ENCODE data around the gene ALAS1.

ALAS1 gene

GRCh38 chr3:52198643-52199608 lies 966 bp downstream of the ALAS1 start:
- in situ Hi-C loops (cut with MboI; ENCODE audit: low sequenced_read_pairs) = no loop called here

GRCh38 chr3:52200981-52201679 lies 3.2 kb downstream of the ALAS1 start:
- in situ Hi-C loops (cut with MboI; ENCODE audit: low sequenced_read_pairs) = no loop called here

- in situ Hi-C loops (cut with MboI; ENCODE audit: low sequenced_read_pairs) = no loop called here
Observed at GRCh38 chr3:52202384-52203077, 4.6 kb downstream of the ALAS1 start.

GRCh38 chr3:52203701-52204100 lies 5.7 kb downstream of the ALAS1 start:
- in situ Hi-C loops (cut with MboI; ENCODE audit: low sequenced_read_pairs) = no loop called here

GRCh38 chr3:52204337-52205073 lies 6.5 kb downstream of the ALAS1 start:
- in situ Hi-C loops (cut with MboI; ENCODE audit: low sequenced_read_pairs) = no loop called here

- in situ Hi-C loops (cut with MboI; ENCODE audit: low sequenced_read_pairs) = no loop called here
Observed at GRCh38 chr3:52205727-52206372, 7.9 kb downstream of the ALAS1 start.

GRCh38 chr3:52208556-52208955 lies 10.6 kb downstream of the ALAS1 start:
- in situ Hi-C loops (cut with MboI; ENCODE audit: low sequenced_read_pairs) = no loop called here

- in situ Hi-C loops (cut with MboI; ENCODE audit: low sequenced_read_pairs) = no loop called here
Observed at GRCh38 chr3:52210037-52210436, 12.1 kb downstream of the ALAS1 start.

GRCh38 chr3:52210550-52211046 lies 12.6 kb downstream of the ALAS1 start:
- in situ Hi-C loops (cut with MboI; ENCODE audit: low sequenced_read_pairs) = no loop called here

GRCh38 chr3:52211268-52211891 lies 13.4 kb downstream of the ALAS1 start:
- in situ Hi-C loops (cut with MboI; ENCODE audit: low sequenced_read_pairs) = no loop called here

GRCh38 chr3:52213005-52213404 lies 15.0 kb downstream of the ALAS1 start:
- in situ Hi-C loops (cut with MboI; ENCODE audit: low sequenced_read_pairs) = no loop called here

GRCh38 chr3:52213901-52214300 lies 15.9 kb downstream of the ALAS1 start:
- in situ Hi-C loops (cut with MboI; ENCODE audit: low sequenced_read_pairs) = no loop called here

GRCh38 chr3:52215351-52215750 lies 17.4 kb downstream of the ALAS1 start:
- in situ Hi-C loops (cut with MboI; ENCODE audit: low sequenced_read_pairs) = no loop called here

GRCh38 chr3:52216585-52217408 lies 18.8 kb downstream of the ALAS1 start:
- in situ Hi-C loops (cut with MboI; ENCODE audit: low sequenced_read_pairs) = no loop called here

- in situ Hi-C loops (cut with MboI; ENCODE audit: low sequenced_read_pairs) = no loop called here
Observed at GRCh38 chr3:52217409-52217805, 19.4 kb downstream of the ALAS1 start.

- in situ Hi-C loops (cut with MboI; ENCODE audit: low sequenced_read_pairs) = no loop called here
Observed at GRCh38 chr3:52218026-52218425, 20.1 kb downstream of the ALAS1 start.

GRCh38 chr3:52218454-52218853 lies 20.5 kb downstream of the ALAS1 start:
- in situ Hi-C loops (cut with MboI; ENCODE audit: low sequenced_read_pairs) = no loop called here

- in situ Hi-C loops (cut with MboI; ENCODE audit: low sequenced_read_pairs) = no loop called here
Observed at GRCh38 chr3:52218937-52219650, 21.1 kb downstream of the ALAS1 start.

All from HL-60/S4 (cell line).